H1 (cell line): ENCODE results near the gene SPTAN1. TPM values are rescaled to one million over a fixed set of nuclear protein-coding genes. Genes with fewer than 3 reads are reported as not detected.

Experiments used
- CTCF ChIA-PET: fragments of 300-600 bp; sonication (Branson Sonifier 250); formaldehyde crosslinking; loops from one replicate; lab custom pipeline; 2021; ENCODE audit not compliant: partially characterized antibody; lab: Charles Lee
- POLR2A ChIA-PET: fragments of 300-600 bp; sonication (Branson Sonifier 250); formaldehyde crosslinking; loops from one replicate; lab custom pipeline; 2021; ENCODE audit warnings: inconsistent platforms; ENCODE audit not compliant: partially characterized antibody; lab: Charles Lee
- DNase-seq, 2 experiments: peaks; one replicate each; pipeline versions ENCODE4 v3.0.0 to v3.0.0-alpha.2; 2010 to 2022; ENCODE audit warnings: low spot score in 2 of 2, low read depth in 1 of 2, mixed read lengths in 1 of 2
- FAIRE-seq: peaks from 2 replicates; lab custom pipeline; 2011; peaks lifted over from hg19 to GRCh38; lab: Jason Lieb, UNC
- H2AFZ ChIP-seq: 2 replicates; pipeline ENCODE4 v1.8.1; 2012; ENCODE audit warnings: low read length, inconsistent platforms
- H2AK5ac ChIP-seq: 2 replicates; pipeline ENCODE4 v1.6.1; 2013; ENCODE audit warnings: low read depth, low read length
- H2BK120ac ChIP-seq: replicated peaks from 2 replicates; pipeline ENCODE3; 2013; ENCODE audit warnings: low read depth, low read length, inconsistent platforms
- H2BK12ac ChIP-seq: 2 replicates; pipeline ENCODE4 v1.6.1; 2013; ENCODE audit warnings: low read depth, low read length
- H2BK15ac ChIP-seq: 2 replicates; pipeline ENCODE4 v1.6.1; 2013; ENCODE audit warnings: low read length
- H2BK20ac ChIP-seq: 2 replicates; pipeline ENCODE4 v1.6.1; 2013; ENCODE audit warnings: low read length
- H2BK5ac ChIP-seq: 2 replicates; pipeline ENCODE4 v1.6.1; 2013; ENCODE audit warnings: low read depth, low read length
- H3K14ac ChIP-seq: 2 replicates; pipeline ENCODE4 v1.6.1; 2013; ENCODE audit warnings: inconsistent platforms; ENCODE audit not compliant: insufficient read length
- H3K18ac ChIP-seq: 2 replicates; pipeline ENCODE4 v1.6.1; 2013; ENCODE audit warnings: low read length; ENCODE audit errors: extremely low read depth
- H3K23ac ChIP-seq: 2 replicates; pipeline ENCODE4 v1.6.1; 2013; ENCODE audit warnings: inconsistent platforms; ENCODE audit not compliant: insufficient read length
- H3K23me2 ChIP-seq: 2 replicates; pipeline ENCODE4 v1.6.1; 2013; ENCODE audit warnings: low read depth, low read length
- H3K27ac ChIP-seq: 2 replicates; pipeline ENCODE4 v1.6.1; 2011; ENCODE audit warnings: low read depth, low read length, inconsistent platforms
- H3K27me3 ChIP-seq, 4 experiments: replicated peaks in 1 of 4; 1 replicate in 1 of 4; 2 replicates in 3 of 4; pipeline versions ENCODE4 v1.6.1 to v1.8.1; 2011 to 2013; ENCODE audit warnings: low read length in 3 of 4, mild to moderate bottlenecking in 3 of 4, inconsistent platforms in 2 of 4, mixed read lengths in 2 of 4, moderate library complexity in 1 of 4; ENCODE audit not compliant: control insufficient read depth in 3 of 4, insufficient read depth in 3 of 4; ENCODE audit errors: extremely low read depth in 1 of 4
- H3K36me3 ChIP-seq, 4 experiments: 2 replicates each; pipeline versions ENCODE4 v1.6.1 to v1.8.1; 2011 to 2013; ENCODE audit warnings: mild to moderate bottlenecking in 4 of 4, low read length in 3 of 4, moderate library complexity in 2 of 4, control low read depth in 1 of 4, inconsistent platforms in 1 of 4; ENCODE audit not compliant: insufficient read depth in 4 of 4, control insufficient read depth in 2 of 4
- H3K4ac ChIP-seq: replicated peaks from 2 replicates; pipeline ENCODE3; 2013; ENCODE audit warnings: low read length, low read depth, mixed read lengths, inconsistent platforms; ENCODE audit not compliant: insufficient read length
- H3K4me1 ChIP-seq, 4 experiments: replicated peaks in 1 of 4; 1 replicate in 1 of 4; 2 replicates in 3 of 4; pipeline versions ENCODE4 v1.6.1 to v1.8.1; 2011 to 2013; ENCODE audit warnings: low read length in 3 of 4, inconsistent platforms in 2 of 4, mixed read lengths in 1 of 4; ENCODE audit not compliant: insufficient read depth in 4 of 4, control insufficient read depth in 3 of 4
- H3K4me2 ChIP-seq, 2 experiments: 2 replicates each; pipeline versions ENCODE4 v1.6.1 to v1.8.1; 2011 to 2013; ENCODE audit warnings: low read depth in 2 of 2, low read length in 2 of 2, control low read depth in 1 of 2, inconsistent platforms in 1 of 2, mild to moderate bottlenecking in 1 of 2; ENCODE audit not compliant: insufficient read depth in 1 of 2
- H3K4me3 ChIP-seq, 4 experiments: fragments of 200-600, 300-600 bp in 1 of 4; sonication (generic), shearing (Covaris generic), sonication (Bioruptor Twin) in 1 of 4; 2 replicates each; pipeline versions ENCODE4 v1.5.1 to v1.8.1; 2011 to 2016; ENCODE audit warnings: low read length in 4 of 4, low read depth in 3 of 4, control low read depth in 2 of 4, inconsistent platforms in 2 of 4, mild to moderate bottlenecking in 2 of 4, mixed read lengths in 1 of 4, moderate library complexity in 1 of 4; ENCODE audit not compliant: insufficient read depth in 2 of 4; ENCODE audit errors: extremely low read depth in 1 of 4
- H3K56ac ChIP-seq: replicated peaks from 2 replicates; pipeline ENCODE3; 2013; ENCODE audit warnings: low read depth, mild to moderate bottlenecking, mixed read lengths, low read length, inconsistent platforms; ENCODE audit not compliant: insufficient read length
- H3K79me1 ChIP-seq: 2 replicates; pipeline ENCODE4 v1.6.1; 2013; ENCODE audit warnings: low read depth, low read length, control low read depth
- H3K79me2 ChIP-seq, 2 experiments: 2 replicates each; pipeline versions ENCODE4 v1.6.1 to v1.8.1; 2012 to 2013; ENCODE audit warnings: low read length in 2 of 2, mild to moderate bottlenecking in 2 of 2, inconsistent platforms in 1 of 2; ENCODE audit not compliant: insufficient read depth in 2 of 2, control insufficient read depth in 1 of 2
- H3K9ac ChIP-seq, 4 experiments: replicated peaks in 1 of 4; 1 replicate in 1 of 4; 2 replicates in 3 of 4; pipeline versions ENCODE4 v1.6.1 to v1.8.1; 2011 to 2013; ENCODE audit warnings: low read depth in 3 of 4, low read length in 3 of 4, control low read depth in 2 of 4, mild to moderate bottlenecking in 2 of 4, moderate library complexity in 2 of 4, inconsistent platforms in 1 of 4; ENCODE audit errors: extremely low read depth in 1 of 4
- H3K9me3 ChIP-seq, 2 experiments: 2 replicates each; pipeline versions ENCODE4 v1.6.1 to v1.8.1; 2012 to 2013; ENCODE audit warnings: mild to moderate bottlenecking in 2 of 2, moderate library complexity in 2 of 2, control low read depth in 1 of 2, inconsistent platforms in 1 of 2, low read depth in 1 of 2, low read length in 1 of 2, mixed read lengths in 1 of 2; ENCODE audit not compliant: insufficient read depth in 2 of 2
- H4K20me1 ChIP-seq, 2 experiments: replicated peaks in 1 of 2; 2 replicates each; pipeline versions ENCODE3 to v1.8.1; 2011 to 2013; ENCODE audit warnings: inconsistent platforms in 2 of 2, low read length in 2 of 2, mild to moderate bottlenecking in 1 of 2; ENCODE audit not compliant: insufficient read depth in 2 of 2, control insufficient read depth in 1 of 2
- H4K5ac ChIP-seq: 2 replicates; pipeline ENCODE4 v1.6.1; 2013; ENCODE audit warnings: low read length, low read depth, mixed read lengths, inconsistent platforms; ENCODE audit not compliant: insufficient read length
- H4K8ac ChIP-seq: 2 replicates; pipeline ENCODE4 v1.8.0; 2013; ENCODE audit warnings: mild to moderate bottlenecking, moderate library complexity, low read length, inconsistent platforms; ENCODE audit not compliant: insufficient read depth; ENCODE audit errors: extremely low read depth
- H4K91ac ChIP-seq: replicated peaks from 2 replicates; pipeline ENCODE3; 2013; ENCODE audit warnings: low read length, mixed read lengths, inconsistent platforms; ENCODE audit not compliant: insufficient read length
- ASH2L ChIP-seq: fragments of 200-600, 300-600 bp; sonication (generic); IDR thresholded peaks from one replicate; pipeline ENCODE4 v1.7.1; 2017; ENCODE audit warnings: low read length
- BACH1 ChIP-seq: IDR thresholded peaks from 2 replicates; pipeline ENCODE4 v1.6.1; 2012; ENCODE audit warnings: low read length, improper control_type of control experiment
- CTCF ChIP-seq, 3 experiments: IDR thresholded peaks; 1 replicate in 2 of 3; 2 replicates in 1 of 3; pipeline versions ENCODE4 v1.5.1 to v1.6.1; 2011; ENCODE audit warnings: low read length in 3 of 3, mild to moderate bottlenecking in 3 of 3, inconsistent platforms in 2 of 3, low read depth in 1 of 3, moderate library complexity in 1 of 3; ENCODE audit not compliant: insufficient read depth in 1 of 3; ENCODE audit errors: control extremely low read depth in 1 of 3
- EP300 ChIP-seq, 2 experiments: IDR thresholded peaks; 1 replicate in 1 of 2; 2 replicates in 1 of 2; pipeline ENCODE4 v1.6.1; 2011 to 2012; ENCODE audit warnings: low read depth in 2 of 2, low read length in 2 of 2, mild to moderate bottlenecking in 2 of 2, borderline replicate concordance in 1 of 2, inconsistent platforms in 1 of 2, moderate library complexity in 1 of 2
- JUND ChIP-seq: IDR thresholded peaks from 2 replicates; pipeline ENCODE4 v1.6.1; 2011; ENCODE audit warnings: mild to moderate bottlenecking, improper control_type of control experiment, low read length
- KDM1A ChIP-seq: fragments of 200-600, 300-600 bp; sonication (generic); IDR thresholded peaks from 2 replicates; pipeline ENCODE4 v1.7.1; 2016; ENCODE audit warnings: mild to moderate bottlenecking, low read length, borderline replicate concordance
- MAFK ChIP-seq: IDR thresholded peaks from 2 replicates; pipeline ENCODE4 v1.6.1; 2012; ENCODE audit warnings: low read depth, mild to moderate bottlenecking, improper control_type of control experiment, low read length
- RXRA ChIP-seq: IDR thresholded peaks from 2 replicates; pipeline ENCODE4 v1.6.1; 2011; ENCODE audit warnings: low read depth, mild to moderate bottlenecking, low read length, moderate library complexity; ENCODE audit not compliant: insufficient read depth
- SAP30 ChIP-seq: fragments of 300-600 bp; sonication (generic); IDR thresholded peaks from 2 replicates; pipeline ENCODE4 v1.7.1; 2012; ENCODE audit warnings: low read length, moderate library complexity, mild to moderate bottlenecking, inconsistent platforms; ENCODE audit not compliant: insufficient read depth, insufficient replicate concordance
- SIX5 ChIP-seq: IDR thresholded peaks from 2 replicates; pipeline ENCODE4 v1.6.1; 2011; ENCODE audit warnings: mild to moderate bottlenecking, low read depth, low read length
- SP2 ChIP-seq: IDR thresholded peaks from 2 replicates; pipeline ENCODE4 v1.6.1; 2012; ENCODE audit warnings: mild to moderate bottlenecking, low read length, inconsistent platforms
- SRF ChIP-seq: IDR thresholded peaks from 2 replicates; pipeline ENCODE4 v1.6.1; 2011; ENCODE audit warnings: mild to moderate bottlenecking, low read depth, low read length, moderate library complexity
- TAF1 ChIP-seq: IDR thresholded peaks from 2 replicates; pipeline ENCODE4 v1.6.1; 2011; ENCODE audit warnings: mild to moderate bottlenecking, low read depth, low read length
- WGBS, 2 experiments: shearing (Covaris generic) in 1 of 2; methylation state at CpG; one replicate each; pipeline versions ENCODE4 v1.1.6 to v1.1.7; 2013 to 2015; ENCODE audit warnings: low lambda C conversion rate in 2 of 2, mixed read lengths in 2 of 2, inconsistent platforms in 1 of 2, low coverage in 1 of 2, missing lambda C conversion rate in 1 of 2; ENCODE audit not compliant: insufficient replicate concordance in 2 of 2, insufficient coverage in 1 of 2, insufficient read length in 1 of 2; ENCODE audit errors: extremely low coverage in 1 of 2, missing lambda C conversion rate in 1 of 2; 5-methylcytosine and 5-hydroxymethylcytosine counted together
- polyA plus RNA-seq, 7 experiments: library from polyadenylated mRNA; depleted of rRNA in 3 of 7; stranded (reverse) in 5 of 7; unstranded in 2 of 7; fragments of >200 nt in 5 of 7; fragments of 200-250 nt in 2 of 7; gene quantifications; 1 replicate in 5 of 7; 2 replicates in 1 of 7; 4 replicates in 1 of 7; pipeline versions ENCODE4 v1.2.1 to v1.2.3, GENCODE V29; 2011 to 2013; ENCODE audit warnings: missing spikeins in 2 of 7, mixed read lengths in 2 of 7
- total RNA-seq: library from RNA; stranded (reverse); fragmentation: NEBNext Ultra II Directional; extraction: Animal tissue kit (Norgen Biotek cat#: 25700); gene quantifications from 2 replicates; pipeline ENCODE4 v1.2.1, GENCODE V29; 2021

The SPTAN1 gene
- total and polyA plus RNA-seq, 2 of the 8 experiments (the other 6 are each of a cell fraction or from before 2014, with no cell fraction given), result 182 to 216 TPM

- FAIRE-seq (no peak), DNase-seq (no peak)
- Histone ChIP-seq H3K9ac (no peak overlapping the region), H3K27me3 (no peaks in the 10 kb centered on the region), H3K56ac (no peak overlapping the region), H3K4ac (no peak overlapping the region), H3K27ac (no peak overlapping the region), H3K79me1 (peaks cover 5% of the 10 kb centered on the region), H3K4me1 (no peaks in the 10 kb centered on the region), H3K14ac (no peak overlapping the region), H2BK5ac (no peak overlapping the region), H3K18ac (no peak overlapping the region), H3K23ac (no peak overlapping the region), H3K79me2 (no peaks in the 10 kb centered on the region), H2AK5ac (no peak overlapping the region), H2AFZ (no peak overlapping the region), H4K20me1 (peaks cover 5 to 15% of the 10 kb centered on the region in 2 experiments), H3K4me3 (no peak overlapping the region), H4K8ac (no peak overlapping the region), H3K4me2 (no peak overlapping the region), H2BK12ac (no peak overlapping the region), H2BK120ac (no peak overlapping the region), H3K23me2 (no peaks in the 10 kb centered on the region), H3K36me3 (peaks cover 33 to 60% (median 49%) of the 10 kb centered on the region in 4 experiments), H2BK15ac (no peak overlapping the region), H4K5ac (no peak overlapping the region), H2BK20ac (no peak overlapping the region), H4K91ac (no peak overlapping the region), H3K9me3 (no peaks in the 10 kb centered on the region)
- ChIA-PET POLR2A (no interaction called here), CTCF (no interaction called here)
- WGBS, 2 experiments, result 96% methylated on average over 10 of the region's 10 CpGs; no CpG with 5 or more reads in 1 of the 2 experiments
- no peak for TF ChIP-seq SP2
- no peak for TF ChIP-seq SIX5
- no peak for TF ChIP-seq JUND
- no peak for TF ChIP-seq TAF1
- TF ChIP-seq KDM1A, result no peak
- no peak for TF ChIP-seq BACH1
- no peak for TF ChIP-seq SAP30
- TF ChIP-seq CTCF (IDR thresholded peaks at IDR 0.05; ENCODE audit: control extremely low read depth in 1 of 3, insufficient read depth in 1 of 3, low read depth in 1 of 3, low read length in 3 of 3), result no peak
- no peak for TF ChIP-seq SRF
- no peak for TF ChIP-seq EP300 (IDR thresholded peaks at IDR 0.05; ENCODE audit: borderline replicate concordance in 1 of 2, low read depth in 2 of 2, low read length in 2 of 2)
- TF ChIP-seq ASH2L, result no peak
- no peak for TF ChIP-seq RXRA
- TF ChIP-seq MAFK, result no peak
Observed at GRCh38 chr9:128629136-128629535, 76.7 kb downstream of the SPTAN1 start.
